SKM-1 (cell line): ENCODE data around the gene OR5H1.
"Not testable (repeated sequence)": the region's sequence is repeated elsewhere in the genome, so short reads cannot be mapped to it uniquely, and the experiment has no call there.

ENCODE experiments used
- DNase-seq: peaks from one replicate; lab custom pipeline; 2025; ENCODE audit not compliant: unreplicated experiment; lab: John Stamatoyannopoulos, UW

OR5H1 gene

GRCh38 chr3:98130421-98130820 lies at the start of gene OR5H1:
Gene OR5H1, plus strand, starts transcription at chr3:98130721. Its CDS starts 1,977 bp downstream, at chr3:98132698.
- no peak for DNase-seq

GRCh38 chr3:98086873-98087272 lies 43.6 kb upstream of the OR5H1 start, which contains the start of gene OR5AC2:
Gene OR5AC2, plus strand, starts transcription at chr3:98087173. Its CDS starts 0 bp downstream, at chr3:98087173.
- DNase-seq = no peak

DNA sequence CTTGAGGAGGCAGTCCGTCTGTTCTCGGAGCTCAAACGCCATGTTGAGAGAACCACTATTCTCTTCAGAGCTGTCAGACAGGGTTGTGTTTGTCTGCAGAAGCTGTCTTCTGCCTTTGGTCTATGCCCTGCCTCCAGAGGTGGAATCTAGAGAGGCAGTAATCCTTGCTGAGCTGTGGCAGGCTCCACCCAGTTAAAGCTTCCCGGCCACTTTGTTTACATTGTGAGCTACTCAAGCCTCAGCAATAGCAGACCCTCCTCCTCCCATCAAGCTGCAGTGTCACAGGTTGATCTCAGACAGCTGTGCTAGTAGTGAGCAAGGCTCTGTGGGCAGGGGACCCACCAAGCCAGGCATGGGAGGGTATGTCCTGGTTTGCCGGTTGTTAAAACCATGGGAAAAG lies 34.6 kb upstream of the OR5H1 start:
- no peak for DNase-seq

- DNase-seq = no peak
Measured at GRCh38 chr3:98099848-98100247, 30.7 kb upstream of the OR5H1 start.

- no peak for DNase-seq
Measured at GRCh38 chr3:98108162-98108561, 22.4 kb upstream of the OR5H1 start.

GRCh38 chr3:98109807-98110549 lies 20.5 kb upstream of the OR5H1 start:
- no peak for DNase-seq

DNA sequence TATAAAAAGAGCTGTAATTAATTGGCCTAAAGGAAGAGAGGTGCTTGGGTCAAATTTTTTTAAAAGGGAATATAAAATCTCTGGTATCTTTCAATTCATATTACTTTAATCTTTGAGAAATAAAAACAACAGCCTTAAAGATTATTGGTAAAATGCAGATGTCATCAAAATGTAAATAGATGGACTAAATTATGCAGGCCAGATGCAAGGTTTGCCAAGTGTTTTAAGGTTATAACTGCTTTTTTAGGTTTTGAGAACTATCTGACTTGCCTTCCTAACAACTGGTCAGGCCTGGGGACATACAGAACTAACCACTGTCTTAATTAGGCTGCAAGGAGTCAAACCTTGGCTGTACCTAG lies 20.0 kb upstream of the OR5H1 start:
- no peak for DNase-seq

GRCh38 chr3:98114264-98114663 lies 16.3 kb upstream of the OR5H1 start:
- no peak for DNase-seq

- no peak for DNase-seq
Measured at GRCh38 chr3:98115717-98116116, 14.8 kb upstream of the OR5H1 start.

- DNase-seq = no peak
Measured at GRCh38 chr3:98136631-98137030, 6.1 kb downstream of the OR5H1 start.

DNA sequence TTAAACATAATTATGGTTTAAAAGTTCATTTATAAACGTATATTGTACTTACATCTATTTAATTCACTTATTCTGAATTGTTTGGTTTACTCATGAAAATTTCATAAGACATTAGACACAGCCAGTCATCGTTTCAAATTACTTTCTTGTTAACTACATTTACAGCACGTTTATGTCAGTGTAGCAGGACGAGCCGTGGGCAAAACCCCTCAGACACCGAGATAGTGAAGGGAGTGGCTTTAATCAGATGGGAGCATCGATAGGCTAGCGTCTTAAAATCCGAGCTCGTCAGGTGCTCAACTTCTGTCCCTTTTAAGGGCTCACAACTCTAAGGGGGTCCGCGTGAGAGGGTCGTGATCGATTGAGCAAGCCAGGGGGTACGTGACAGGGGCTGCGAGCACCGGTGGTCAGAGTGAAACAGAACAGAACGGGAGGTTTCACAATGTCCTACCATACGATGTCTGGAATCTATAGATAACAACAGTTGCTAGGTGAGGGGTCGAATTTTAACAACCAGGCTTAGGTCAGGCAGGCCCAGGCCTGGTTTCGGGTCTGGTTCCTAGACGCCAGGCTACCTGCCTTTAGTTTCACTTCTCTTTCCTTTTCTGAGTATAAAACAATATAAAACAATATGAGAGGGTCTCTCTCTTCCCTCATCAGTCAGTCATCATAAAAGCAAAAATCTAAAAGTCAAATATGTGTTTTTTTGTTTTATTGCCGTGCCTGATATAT lies 7.5 kb downstream of the OR5H1 start:
- DNase-seq = not testable (repeated sequence)

DNA sequence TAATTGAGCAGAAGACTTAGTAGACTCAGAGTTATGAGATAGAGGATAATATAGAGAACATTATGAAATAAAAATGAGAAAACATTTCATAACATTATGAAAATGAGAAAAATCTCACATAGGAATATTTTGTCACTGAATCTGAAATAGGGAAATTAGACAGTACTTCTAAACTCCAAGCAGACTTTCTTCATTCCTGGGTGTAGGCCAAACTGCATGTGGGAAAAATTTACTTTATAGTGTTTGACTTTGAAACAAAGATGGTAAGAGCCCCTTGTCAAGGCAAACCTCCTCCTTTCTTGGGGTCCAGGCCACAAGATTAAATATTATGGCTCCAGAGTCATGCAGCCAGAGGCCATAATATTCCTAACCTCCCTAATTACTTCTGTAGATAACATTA lies 10.0 kb downstream of the OR5H1 start:
- DNase-seq = no peak

GRCh38 chr3:98147179-98147578 lies 16.7 kb downstream of the OR5H1 start, which contains the start of gene OR5H14:
Gene OR5H14, plus strand, starts transcription at chr3:98147479. Its CDS starts 1,907 bp downstream, at chr3:98149386.
- no peak for DNase-seq

- no peak for DNase-seq
Measured at GRCh38 chr3:98148751-98149150, 18.2 kb downstream of the OR5H1 start.

- not testable (repeated sequence) for DNase-seq
Measured at GRCh38 chr3:98149456-98149855, 18.9 kb downstream of the OR5H1 start.

- no peak for DNase-seq
Measured at GRCh38 chr3:98151241-98151640, 20.7 kb downstream of the OR5H1 start.

- no peak for DNase-seq
Measured at GRCh38 chr3:98166396-98166795, 35.9 kb downstream of the OR5H1 start, which contains the start of gene OR5H15. Gene OR5H15, plus strand, starts transcription at chr3:98166696. Its CDS starts 2,004 bp downstream, at chr3:98168700.

- no peak for DNase-seq
Measured at GRCh38 chr3:98171071-98171470, 40.5 kb downstream of the OR5H1 start.

- DNase-seq = no peak
Measured at GRCh38 chr3:98172621-98173020, 42.1 kb downstream of the OR5H1 start.

- DNase-seq = no peak
Measured at GRCh38 chr3:98180319-98180890, 49.9 kb downstream of the OR5H1 start.

DNA sequence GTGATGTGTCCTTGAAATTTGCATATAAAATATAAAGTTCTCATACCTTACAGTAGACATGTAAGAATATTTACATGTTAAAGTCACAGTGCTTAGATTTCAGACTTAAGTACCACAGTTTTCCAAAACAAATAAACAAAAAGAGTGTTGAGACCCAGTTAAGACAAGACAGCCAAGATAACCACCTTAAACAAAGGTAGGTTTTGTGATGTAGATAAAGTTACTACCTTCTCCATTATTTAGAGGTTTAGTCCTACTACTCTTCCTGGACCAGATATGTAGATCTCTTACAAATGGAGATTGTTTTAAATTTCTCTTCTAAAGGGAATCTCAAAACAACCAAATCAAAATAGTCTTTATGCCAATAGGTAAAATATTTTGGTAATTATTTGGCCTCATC lies 51.7 kb downstream of the OR5H1 start:
- DNase-seq = no peak

DNA sequence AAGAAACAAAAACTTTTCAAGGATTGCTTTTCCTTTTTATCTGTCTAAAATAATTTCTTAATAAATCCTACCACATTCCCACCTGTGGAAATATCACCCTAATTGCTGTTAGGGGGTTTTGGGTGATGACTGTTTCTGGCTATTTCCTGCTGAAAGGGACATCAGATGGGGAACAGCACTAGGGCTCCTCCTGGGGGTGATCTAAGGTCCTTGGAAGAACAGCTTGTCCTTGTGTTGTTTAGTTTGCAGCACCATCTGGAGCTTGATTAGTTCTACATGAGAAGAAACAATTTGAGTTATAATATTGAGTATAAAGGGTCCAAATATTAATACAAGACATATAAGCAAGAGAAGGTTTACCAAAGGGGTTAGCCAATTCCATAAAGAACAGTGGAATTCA lies 54.7 kb downstream of the OR5H1 start:
- no peak for DNase-seq
